HCT116 (cell line): Measurements from ENCODE around the gene PRDX4.

Experiments used
- EGR1 ChIP-seq: IDR thresholded peaks from 2 replicates; pipeline ENCODE4 v1.6.1; 2012; ENCODE audit warnings: low read depth
- EZH2 ChIP-seq: fragments of 200-600 bp; sonication (generic); IDR thresholded peaks from 2 replicates; pipeline ENCODE4 v1.6.1; 2017; ENCODE audit warnings: antibody characterized with exemption, mixed run types
- POLR2A ChIP-seq: IDR thresholded peaks from 2 replicates; pipeline ENCODE4 v1.7.0; 2011; ENCODE audit warnings: borderline replicate concordance; ENCODE audit not compliant: insufficient read depth, insufficient read length; ENCODE audit errors: extremely low read depth
- RAD21 ChIP-seq: IDR thresholded peaks from 2 replicates; pipeline ENCODE4 v1.6.1; 2012; ENCODE audit warnings: low read depth, mild to moderate bottlenecking
- SIN3A ChIP-seq: IDR thresholded peaks from 2 replicates; pipeline ENCODE4 v1.6.1; 2012; ENCODE audit warnings: low read depth
- SP1 ChIP-seq: IDR thresholded peaks from 2 replicates; pipeline ENCODE4 v1.6.1; 2012; ENCODE audit warnings: low read depth

- no peak for TF ChIP-seq SP1
- no peak for TF ChIP-seq EGR1
- no peak for TF ChIP-seq EZH2
- TF ChIP-seq SIN3A, result no peak
- no peak for TF ChIP-seq RAD21
- TF ChIP-seq POLR2A, result no peak
Measured at GRCh38 chrX:23662187-23662586, 5.1 kb upstream of the PRDX4 start.
